ENCODE measurements around the gene XCR1. TPM values are rescaled to one million over a fixed set of nuclear protein-coding genes. Genes with fewer than 3 reads are reported as not detected.

The XCR1 gene
- total and polyA plus RNA-seq, 2 of the 8 experiments (the other 6 are each of a cell fraction or from before 2014, with no cell fraction given), result 0.53 TPM; not detected in 1

DNA sequence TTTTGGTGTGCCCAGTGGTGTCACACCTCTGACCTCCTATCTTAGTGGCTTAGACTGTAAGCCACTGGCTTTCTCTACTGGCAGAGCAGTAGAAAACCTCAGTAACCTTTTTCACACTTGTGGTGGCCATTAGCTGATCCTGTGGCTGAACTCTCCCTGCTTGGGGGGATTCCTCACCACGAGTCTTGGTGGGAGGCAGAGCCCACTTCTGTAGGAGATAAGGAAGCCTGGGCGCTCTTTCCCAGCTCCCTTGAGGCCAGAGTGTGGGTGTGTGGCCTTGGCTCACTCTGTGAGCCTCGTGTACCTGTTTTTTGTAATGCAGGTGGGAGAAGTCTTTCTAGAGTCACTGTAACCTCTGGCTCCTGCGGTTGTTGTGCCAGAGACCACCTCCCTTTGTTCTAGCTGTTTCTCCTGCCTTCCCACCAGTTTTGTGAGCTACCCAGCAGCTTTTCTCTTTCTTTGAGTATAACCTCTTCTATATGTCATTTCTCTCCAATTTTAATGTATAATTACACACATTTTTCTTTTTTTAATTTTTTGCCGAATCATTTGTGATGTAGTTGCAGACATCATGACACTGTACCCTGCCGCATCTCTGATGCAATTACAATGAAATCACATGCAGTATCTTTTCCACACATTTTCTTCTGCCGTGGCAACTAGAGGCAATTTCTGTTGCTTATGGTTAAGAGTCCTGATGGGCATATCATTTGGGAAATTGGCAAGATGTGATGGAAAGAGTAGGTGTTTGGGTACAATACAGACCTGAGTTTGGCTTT is 13.8 kb downstream of the XCR1 start (continued):
- TF ChIP-seq, protein P1, sequence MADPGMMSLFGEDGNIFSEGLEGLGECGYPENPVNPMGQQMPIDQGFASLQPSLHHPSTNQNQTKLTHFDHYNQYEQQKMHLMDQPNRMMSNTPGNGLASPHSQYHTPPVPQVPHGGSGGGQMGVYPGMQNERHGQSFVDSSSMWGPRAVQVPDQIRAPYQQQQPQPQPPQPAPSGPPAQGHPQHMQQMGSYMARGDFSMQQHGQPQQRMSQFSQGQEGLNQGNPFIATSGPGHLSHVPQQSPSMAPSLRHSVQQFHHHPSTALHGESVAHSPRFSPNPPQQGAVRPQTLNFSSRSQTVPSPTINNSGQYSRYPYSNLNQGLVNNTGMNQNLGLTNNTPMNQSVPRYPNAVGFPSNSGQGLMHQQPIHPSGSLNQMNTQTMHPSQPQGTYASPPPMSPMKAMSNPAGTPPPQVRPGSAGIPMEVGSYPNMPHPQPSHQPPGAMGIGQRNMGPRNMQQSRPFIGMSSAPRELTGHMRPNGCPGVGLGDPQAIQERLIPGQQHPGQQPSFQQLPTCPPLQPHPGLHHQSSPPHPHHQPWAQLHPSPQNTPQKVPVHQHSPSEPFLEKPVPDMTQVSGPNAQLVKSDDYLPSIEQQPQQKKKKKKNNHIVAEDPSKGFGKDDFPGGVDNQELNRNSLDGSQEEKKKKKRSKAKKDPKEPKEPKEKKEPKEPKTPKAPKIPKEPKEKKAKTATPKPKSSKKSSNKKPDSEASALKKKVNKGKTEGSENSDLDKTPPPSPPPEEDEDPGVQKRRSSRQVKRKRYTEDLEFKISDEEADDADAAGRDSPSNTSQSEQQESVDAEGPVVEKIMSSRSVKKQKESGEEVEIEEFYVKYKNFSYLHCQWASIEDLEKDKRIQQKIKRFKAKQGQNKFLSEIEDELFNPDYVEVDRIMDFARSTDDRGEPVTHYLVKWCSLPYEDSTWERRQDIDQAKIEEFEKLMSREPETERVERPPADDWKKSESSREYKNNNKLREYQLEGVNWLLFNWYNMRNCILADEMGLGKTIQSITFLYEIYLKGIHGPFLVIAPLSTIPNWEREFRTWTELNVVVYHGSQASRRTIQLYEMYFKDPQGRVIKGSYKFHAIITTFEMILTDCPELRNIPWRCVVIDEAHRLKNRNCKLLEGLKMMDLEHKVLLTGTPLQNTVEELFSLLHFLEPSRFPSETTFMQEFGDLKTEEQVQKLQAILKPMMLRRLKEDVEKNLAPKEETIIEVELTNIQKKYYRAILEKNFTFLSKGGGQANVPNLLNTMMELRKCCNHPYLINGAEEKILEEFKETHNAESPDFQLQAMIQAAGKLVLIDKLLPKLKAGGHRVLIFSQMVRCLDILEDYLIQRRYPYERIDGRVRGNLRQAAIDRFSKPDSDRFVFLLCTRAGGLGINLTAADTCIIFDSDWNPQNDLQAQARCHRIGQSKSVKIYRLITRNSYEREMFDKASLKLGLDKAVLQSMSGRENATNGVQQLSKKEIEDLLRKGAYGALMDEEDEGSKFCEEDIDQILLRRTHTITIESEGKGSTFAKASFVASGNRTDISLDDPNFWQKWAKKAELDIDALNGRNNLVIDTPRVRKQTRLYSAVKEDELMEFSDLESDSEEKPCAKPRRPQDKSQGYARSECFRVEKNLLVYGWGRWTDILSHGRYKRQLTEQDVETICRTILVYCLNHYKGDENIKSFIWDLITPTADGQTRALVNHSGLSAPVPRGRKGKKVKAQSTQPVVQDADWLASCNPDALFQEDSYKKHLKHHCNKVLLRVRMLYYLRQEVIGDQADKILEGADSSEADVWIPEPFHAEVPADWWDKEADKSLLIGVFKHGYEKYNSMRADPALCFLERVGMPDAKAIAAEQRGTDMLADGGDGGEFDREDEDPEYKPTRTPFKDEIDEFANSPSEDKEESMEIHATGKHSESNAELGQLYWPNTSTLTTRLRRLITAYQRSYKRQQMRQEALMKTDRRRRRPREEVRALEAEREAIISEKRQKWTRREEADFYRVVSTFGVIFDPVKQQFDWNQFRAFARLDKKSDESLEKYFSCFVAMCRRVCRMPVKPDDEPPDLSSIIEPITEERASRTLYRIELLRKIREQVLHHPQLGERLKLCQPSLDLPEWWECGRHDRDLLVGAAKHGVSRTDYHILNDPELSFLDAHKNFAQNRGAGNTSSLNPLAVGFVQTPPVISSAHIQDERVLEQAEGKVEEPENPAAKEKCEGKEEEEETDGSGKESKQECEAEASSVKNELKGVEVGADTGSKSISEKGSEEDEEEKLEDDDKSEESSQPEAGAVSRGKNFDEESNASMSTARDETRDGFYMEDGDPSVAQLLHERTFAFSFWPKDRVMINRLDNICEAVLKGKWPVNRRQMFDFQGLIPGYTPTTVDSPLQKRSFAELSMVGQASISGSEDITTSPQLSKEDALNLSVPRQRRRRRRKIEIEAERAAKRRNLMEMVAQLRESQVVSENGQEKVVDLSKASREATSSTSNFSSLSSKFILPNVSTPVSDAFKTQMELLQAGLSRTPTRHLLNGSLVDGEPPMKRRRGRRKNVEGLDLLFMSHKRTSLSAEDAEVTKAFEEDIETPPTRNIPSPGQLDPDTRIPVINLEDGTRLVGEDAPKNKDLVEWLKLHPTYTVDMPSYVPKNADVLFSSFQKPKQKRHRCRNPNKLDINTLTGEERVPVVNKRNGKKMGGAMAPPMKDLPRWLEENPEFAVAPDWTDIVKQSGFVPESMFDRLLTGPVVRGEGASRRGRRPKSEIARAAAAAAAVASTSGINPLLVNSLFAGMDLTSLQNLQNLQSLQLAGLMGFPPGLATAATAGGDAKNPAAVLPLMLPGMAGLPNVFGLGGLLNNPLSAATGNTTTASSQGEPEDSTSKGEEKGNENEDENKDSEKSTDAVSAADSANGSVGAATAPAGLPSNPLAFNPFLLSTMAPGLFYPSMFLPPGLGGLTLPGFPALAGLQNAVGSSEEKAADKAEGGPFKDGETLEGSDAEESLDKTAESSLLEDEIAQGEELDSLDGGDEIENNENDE (IDR thresholded peaks at IDR 0.05; ENCODE audit: insufficient replicate concordance, low read length), result no peak
- no peak for TF ChIP-seq ASH2L (IDR thresholded peaks at IDR 0.05; ENCODE audit: low read length)
- TF ChIP-seq RFX5 (IDR thresholded peaks at IDR 0.05; ENCODE audit: borderline replicate concordance, low read depth, low read length), result no peak
- TF ChIP-seq, protein P2, sequence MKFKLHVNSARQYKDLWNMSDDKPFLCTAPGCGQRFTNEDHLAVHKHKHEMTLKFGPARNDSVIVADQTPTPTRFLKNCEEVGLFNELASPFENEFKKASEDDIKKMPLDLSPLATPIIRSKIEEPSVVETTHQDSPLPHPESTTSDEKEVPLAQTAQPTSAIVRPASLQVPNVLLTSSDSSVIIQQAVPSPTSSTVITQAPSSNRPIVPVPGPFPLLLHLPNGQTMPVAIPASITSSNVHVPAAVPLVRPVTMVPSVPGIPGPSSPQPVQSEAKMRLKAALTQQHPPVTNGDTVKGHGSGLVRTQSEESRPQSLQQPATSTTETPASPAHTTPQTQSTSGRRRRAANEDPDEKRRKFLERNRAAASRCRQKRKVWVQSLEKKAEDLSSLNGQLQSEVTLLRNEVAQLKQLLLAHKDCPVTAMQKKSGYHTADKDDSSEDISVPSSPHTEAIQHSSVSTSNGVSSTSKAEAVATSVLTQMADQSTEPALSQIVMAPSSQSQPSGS (IDR thresholded peaks at IDR 0.05; ENCODE audit: low read length), result no peak
- no peak for TF ChIP-seq SIN3A (conservative IDR thresholded peaks at IDR 0.05 in 1 of 2, IDR thresholded peaks at IDR 0.05 in 1 of 2; ENCODE audit: low read depth in 1 of 2, low read length in 2 of 2)
- TF ChIP-seq JUND (IDR thresholded peaks at IDR 0.05; ENCODE audit: low read length), result no peak

Data from H1 (cell line).